Measurements from ENCODE around the gene EPHA7.

- TF ChIP-seq POLR2A (IDR thresholded peaks at IDR 0.05) (no peak), CTCF (IDR thresholded peaks at IDR 0.05) (no peak)
Observed at GRCh38 chr6:93252930-93253329, 166.4 kb downstream of the EPHA7 start.
